NCI-H2171 treated with DMSO at 0.1 percent for 48 hours (cell line): ENCODE measurements around the gene CAMTA1.

ENCODE experiments used
- DNase-seq: peaks from one replicate; lab custom pipeline; 2025; lab: John Stamatoyannopoulos, UW

The CAMTA1 gene

DNA sequence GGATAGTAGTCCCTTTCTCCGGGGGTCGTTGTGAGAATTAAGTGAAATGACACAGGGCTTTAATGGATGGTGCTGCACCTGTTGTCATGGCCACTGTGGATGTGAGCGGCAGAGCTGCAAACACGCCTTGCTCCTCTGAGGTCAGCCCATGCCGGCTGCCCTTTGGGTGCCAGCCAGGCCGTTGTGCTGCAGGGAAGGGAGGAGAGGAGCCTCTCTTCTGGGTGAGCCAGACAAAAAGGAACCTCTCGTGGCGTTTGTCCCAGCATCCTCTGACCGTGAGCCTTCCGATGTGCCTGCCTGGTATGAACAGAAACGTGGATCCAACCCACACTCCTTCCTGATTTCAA lies 602.9 kb downstream of the CAMTA1 start:
- no peak for DNase-seq

- no peak for DNase-seq
Measured at GRCh38 chr1:7388488-7389185, 603.4 kb downstream of the CAMTA1 start.

GRCh38 chr1:7389201-7389905 lies 604.1 kb downstream of the CAMTA1 start:
- no peak for DNase-seq

- DNase-seq: no peak
Measured at GRCh38 chr1:7389906-7390603, 604.8 kb downstream of the CAMTA1 start.

- DNase-seq: no peak
Measured at GRCh38 chr1:7390604-7391000, 605.3 kb downstream of the CAMTA1 start.

DNA sequence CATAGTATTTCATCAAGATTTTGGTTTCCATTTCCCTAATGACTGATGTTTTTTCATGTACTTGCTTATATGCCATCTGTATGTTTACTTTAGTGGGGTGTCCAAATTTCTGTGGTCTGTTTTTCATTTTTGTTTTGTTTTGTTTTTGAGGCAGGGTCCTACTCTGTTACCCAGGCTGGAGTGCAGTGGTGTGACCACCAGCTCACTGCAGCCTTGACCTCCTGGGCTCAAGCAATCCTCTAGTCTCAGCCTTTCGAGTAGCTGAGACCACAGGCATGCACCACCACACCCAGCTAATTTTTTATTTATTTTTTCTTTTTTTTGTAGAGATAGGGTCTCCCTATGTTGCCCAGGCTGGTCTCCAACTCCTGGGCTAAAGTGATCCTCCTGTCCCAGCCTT lies 607.9 kb downstream of the CAMTA1 start:
- DNase-seq: no peak

DNA sequence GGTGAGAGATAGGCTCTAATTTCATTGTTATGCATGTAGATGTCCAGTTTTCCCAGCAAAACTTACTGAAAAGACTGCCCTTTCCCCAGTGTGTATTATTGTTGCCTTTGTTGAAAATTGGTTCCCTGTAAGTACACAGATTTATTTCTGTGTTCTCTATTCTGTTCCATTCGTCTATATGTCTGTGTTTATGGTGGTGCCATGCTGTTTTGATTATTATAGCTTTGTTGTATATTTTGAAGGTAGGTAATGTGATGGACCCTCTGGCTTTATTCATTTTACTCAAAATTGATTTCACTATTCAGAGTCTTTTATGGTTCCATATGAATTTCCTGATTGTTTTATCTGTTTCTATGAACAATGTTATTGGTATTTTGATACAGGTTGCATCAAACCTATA lies 610.0 kb downstream of the CAMTA1 start:
- DNase-seq: no peak

GRCh38 chr1:7398982-7399381 lies 613.7 kb downstream of the CAMTA1 start:
- no peak for DNase-seq

DNA sequence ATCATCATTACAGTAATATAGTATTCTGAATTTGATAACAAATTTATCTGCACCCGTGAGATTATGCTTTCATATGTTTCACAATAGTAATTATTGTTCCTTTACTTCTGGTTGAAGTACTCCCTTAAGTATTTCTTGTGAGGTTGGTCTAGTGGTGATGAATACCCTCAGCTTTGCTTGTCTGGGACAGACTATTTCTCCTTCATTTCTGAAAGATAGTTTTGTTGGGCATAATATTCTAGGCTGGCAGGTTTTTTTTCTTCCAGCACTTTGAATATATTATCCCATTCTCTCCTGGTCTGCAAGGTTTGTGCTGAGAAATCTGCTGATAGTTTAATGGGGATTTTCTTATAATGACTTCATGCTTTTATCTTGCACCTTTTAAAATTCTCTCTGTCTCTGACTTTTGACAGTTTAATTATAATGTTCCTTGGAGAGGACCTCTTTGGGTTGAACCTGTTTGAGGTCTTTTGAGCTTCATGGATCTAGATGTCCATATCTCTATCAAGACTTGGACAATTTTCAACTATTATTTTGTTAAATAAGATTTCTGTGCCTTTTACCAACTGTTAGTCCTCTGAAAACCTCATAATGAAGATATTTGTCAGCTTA lies 614.4 kb downstream of the CAMTA1 start:
- no peak for DNase-seq

- DNase-seq: no peak
Measured at GRCh38 chr1:7400566-7400965, 615.3 kb downstream of the CAMTA1 start.

DNA sequence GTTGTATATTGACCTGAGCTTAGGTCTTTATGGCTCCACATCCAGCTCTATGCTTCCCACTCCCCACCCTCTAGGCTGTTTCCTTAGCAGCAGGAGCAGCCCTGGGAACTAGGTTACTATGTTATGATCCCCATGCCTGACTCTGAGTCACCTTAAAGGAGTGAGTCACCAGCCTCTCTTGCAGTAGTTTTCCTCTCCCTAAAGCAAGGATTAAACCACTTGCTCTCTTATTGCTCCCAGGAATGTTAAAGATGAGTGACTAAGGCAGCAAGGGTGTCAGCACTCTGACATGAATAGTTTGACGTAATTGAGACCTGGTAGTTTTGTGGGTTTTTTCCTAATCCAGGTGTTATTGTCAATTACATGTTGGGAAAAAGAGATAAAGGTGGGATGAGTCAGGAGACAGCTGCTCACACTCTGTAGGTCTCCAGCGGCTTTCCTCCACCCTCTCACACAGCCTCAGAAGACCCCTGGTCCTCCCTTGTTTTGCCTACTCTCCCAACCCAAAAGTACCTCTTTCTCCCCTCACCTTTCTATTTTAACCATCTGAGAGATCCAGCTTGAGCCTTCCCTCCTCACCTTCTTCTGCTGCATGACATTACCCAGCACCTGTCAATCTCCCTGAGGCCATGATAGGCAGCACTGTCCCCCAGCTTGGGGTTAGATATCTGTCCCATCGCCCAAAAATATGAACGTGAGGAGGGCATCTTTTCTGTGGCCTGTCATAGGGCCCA lies 616.7 kb downstream of the CAMTA1 start:
- DNase-seq: no peak

GRCh38 chr1:7402548-7402850 lies 617.2 kb downstream of the CAMTA1 start:
- DNase-seq: no peak

- DNase-seq: no peak
Measured at GRCh38 chr1:7403265-7404045, 618.2 kb downstream of the CAMTA1 start.

DNA sequence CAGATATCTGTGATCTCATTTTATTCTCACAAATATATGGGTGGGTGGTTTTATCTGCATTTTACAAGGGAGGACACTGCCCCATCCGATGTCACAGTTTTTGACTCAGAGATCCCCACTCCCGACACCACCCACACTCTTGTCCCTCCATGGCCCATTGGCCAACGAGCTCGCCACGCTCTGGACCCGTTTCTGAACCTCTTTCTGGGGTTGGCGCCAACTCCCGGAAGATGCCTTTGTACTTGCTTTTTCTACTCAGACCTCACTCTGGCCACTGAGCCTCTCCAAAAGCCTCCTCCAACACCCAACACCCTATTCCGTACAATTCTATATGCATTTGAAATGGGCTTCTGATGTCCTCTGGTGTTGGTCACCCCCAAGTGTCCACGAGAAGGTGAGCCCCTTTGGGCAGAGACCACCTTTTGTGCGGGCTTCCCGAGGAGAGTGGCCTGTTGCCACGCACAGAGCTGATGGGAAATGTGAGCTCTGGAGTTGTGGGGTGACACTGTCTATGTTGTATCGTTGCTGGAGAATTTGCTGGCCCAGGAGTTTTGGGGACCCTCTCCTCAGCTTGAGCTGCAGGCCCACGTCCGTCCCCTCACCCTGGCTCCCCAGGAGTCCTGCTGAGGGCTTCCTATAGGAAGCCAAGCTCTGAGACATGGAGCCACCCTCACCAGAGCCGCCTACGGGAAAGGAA lies 618.9 kb downstream of the CAMTA1 start:
- DNase-seq: no peak

- DNase-seq: no peak
Measured at GRCh38 chr1:7405844-7406500, 620.7 kb downstream of the CAMTA1 start.

- no peak for DNase-seq
Measured at GRCh38 chr1:7406641-7407543, 621.6 kb downstream of the CAMTA1 start.

- DNase-seq: no peak
Measured at GRCh38 chr1:7407544-7407895, 622.3 kb downstream of the CAMTA1 start.

DNA sequence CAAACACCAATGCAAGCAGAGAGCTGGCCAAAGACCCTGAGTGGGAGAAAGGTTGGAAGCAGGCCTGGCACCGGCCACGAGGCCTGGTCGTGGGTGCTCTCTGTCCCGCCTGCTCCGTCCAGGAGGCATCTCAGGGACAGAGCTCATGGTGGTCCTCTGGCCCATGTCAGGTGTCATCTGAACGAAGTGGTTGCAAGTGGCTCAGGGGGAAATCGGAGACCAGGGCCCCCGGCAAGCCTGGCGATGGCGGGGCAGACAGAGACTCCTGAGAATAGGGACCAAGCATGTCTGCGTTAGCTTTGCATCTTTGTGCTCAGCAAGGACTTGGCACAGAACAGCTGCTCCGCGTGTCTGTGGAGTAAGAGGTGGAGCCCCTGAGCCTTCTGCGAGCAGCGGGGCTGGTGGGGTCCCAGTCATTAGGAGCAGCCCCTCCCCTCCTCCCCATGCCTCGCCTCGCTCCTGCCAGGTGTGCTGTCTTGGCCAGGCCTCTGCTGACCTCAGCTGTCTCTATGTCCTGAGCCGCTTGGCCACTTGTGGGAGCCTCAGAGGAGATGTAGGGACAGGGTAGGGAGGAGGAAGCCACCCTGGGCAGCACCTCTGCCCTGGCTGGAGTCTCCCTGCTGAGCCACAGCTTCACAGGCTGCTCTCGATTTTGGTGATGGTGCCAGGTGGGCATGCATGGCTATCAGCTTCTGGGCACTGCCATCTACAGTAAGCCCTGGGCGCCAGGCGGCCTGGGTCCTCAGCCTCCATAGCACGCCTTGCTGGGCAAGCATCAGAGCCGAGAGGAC lies 622.9 kb downstream of the CAMTA1 start:
- no peak for DNase-seq

GRCh38 chr1:7408771-7409150 lies 623.5 kb downstream of the CAMTA1 start:
- no peak for DNase-seq
